ENCODE measurements around the gene C2CD2L.

Gene C2CD2L

DNA sequence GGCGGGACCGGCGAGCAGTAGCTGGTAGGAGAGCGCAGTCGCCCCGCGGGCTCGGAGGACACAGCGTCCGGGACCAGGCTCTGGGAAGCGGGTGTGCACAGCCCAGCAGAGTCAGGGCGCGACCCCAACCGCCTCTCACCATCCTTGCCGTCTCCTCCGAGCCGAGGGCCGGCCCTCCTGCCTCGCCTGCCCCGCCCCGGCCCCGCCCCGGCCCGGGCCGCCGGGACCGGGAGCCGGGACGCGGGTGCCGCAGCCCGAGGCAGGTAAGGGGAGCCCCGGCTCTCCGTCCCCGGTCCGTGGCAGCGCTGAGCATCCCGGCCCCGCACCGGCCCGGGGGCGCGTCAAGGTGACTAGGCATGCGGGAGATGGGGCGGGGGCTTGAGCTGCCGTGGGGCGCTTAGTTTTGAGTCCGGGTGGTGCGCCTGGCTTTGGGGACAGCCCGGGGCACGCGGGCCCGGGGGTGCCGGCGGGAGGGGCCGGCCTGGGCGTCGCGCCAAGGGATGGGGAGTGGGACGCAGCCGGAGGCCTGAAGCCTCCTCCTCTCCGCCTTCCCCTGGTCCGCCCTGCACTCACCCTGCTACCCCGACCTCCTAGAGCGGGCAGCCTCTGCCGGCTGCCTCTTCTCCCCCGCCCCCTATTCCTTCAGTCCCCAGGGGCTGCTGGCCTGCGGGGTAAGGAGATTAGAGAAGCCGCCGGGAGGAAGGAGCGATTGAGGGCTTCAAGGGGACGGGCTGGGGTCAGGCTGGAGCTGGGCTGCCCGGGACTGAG is 42.1 kb downstream of the C2CD2L start, which contains the start of gene ABCG4:
Gene ABCG4 (plus strand): TSS at position 35 of the 768 bp plus-strand sequence. CDS start 914 bp downstream, outside the sequence.
- Mint-ChIP-seq H3K9me3 (no peaks in the 10 kb centered on the region), H3K4me3 (peak within 1 kb of the TSS; percentile 82), H3K27ac (no peak within 1 kb of the TSS), H3K27me3 (ENCODE audit: low read depth, poor library complexity) (peaks cover 84% of the 10 kb centered on the region), H3K4me1 (peaks cover 19% of the 10 kb centered on the region), H3K36me3 (ENCODE audit: low read depth) (no peaks in the 10 kb centered on the region)
- DNase-seq: peak; percentile 59
- TF ChIP-seq, protein P1, sequence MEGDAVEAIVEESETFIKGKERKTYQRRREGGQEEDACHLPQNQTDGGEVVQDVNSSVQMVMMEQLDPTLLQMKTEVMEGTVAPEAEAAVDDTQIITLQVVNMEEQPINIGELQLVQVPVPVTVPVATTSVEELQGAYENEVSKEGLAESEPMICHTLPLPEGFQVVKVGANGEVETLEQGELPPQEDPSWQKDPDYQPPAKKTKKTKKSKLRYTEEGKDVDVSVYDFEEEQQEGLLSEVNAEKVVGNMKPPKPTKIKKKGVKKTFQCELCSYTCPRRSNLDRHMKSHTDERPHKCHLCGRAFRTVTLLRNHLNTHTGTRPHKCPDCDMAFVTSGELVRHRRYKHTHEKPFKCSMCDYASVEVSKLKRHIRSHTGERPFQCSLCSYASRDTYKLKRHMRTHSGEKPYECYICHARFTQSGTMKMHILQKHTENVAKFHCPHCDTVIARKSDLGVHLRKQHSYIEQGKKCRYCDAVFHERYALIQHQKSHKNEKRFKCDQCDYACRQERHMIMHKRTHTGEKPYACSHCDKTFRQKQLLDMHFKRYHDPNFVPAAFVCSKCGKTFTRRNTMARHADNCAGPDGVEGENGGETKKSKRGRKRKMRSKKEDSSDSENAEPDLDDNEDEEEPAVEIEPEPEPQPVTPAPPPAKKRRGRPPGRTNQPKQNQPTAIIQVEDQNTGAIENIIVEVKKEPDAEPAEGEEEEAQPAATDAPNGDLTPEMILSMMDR (IDR thresholded peaks at IDR 0.05): no peak

DNA sequence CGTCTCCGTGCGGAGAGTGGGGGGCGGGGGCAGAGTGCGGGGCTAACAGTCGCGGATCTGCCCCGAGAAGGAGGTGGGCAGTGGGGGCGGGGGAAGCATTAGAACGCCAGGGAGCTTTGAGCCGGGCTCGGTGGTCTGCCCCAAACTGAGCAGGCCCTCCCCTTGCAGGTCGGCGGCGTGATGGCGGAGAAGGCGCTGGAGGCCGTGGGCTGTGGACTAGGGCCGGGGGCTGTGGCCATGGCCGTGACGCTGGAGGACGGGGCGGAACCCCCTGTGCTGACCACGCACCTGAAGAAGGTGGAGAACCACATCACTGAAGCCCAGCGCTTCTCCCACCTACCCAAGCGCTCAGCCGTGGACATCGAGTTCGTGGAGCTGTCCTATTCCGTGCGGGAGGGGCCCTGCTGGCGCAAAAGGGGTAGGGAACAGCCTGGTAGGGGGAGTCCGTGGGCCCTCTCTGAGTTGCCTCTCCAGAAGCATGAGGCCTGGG is 42.7 kb downstream of the C2CD2L start:
- TF ChIP-seq, protein P1 (IDR thresholded peaks at IDR 0.05): no peak
- no peaks in the 10 kb centered on the region for H3K36me3 Mint-ChIP-seq (ENCODE audit: low read depth)
- no peak overlapping the region for H3K27ac Mint-ChIP-seq
- peaks cover 19% of the 10 kb centered on the region for H3K4me1 Mint-ChIP-seq
- peak overlapping the region; percentile 77 for H3K4me3 Mint-ChIP-seq
- H3K9me3 Mint-ChIP-seq: no peaks in the 10 kb centered on the region
- H3K27me3 Mint-ChIP-seq (ENCODE audit: low read depth, poor library complexity): peaks cover 85% of the 10 kb centered on the region
- no peak for DNase-seq

GRCh38 chr11:119152043-119152442 is 44.9 kb downstream of the C2CD2L start:
- TF ChIP-seq, protein P1 (IDR thresholded peaks at IDR 0.05): no peak
- H3K36me3 Mint-ChIP-seq (ENCODE audit: low read depth): no peaks in the 10 kb centered on the region
- peaks cover 14% of the 10 kb centered on the region for H3K4me1 Mint-ChIP-seq
- DNase-seq: no peak
- H3K27ac Mint-ChIP-seq: no peak overlapping the region
- no peaks in the 10 kb centered on the region for H3K9me3 Mint-ChIP-seq
- peaks cover 76% of the 10 kb centered on the region for H3K27me3 Mint-ChIP-seq (ENCODE audit: low read depth, poor library complexity)
- no peak overlapping the region for H3K4me3 Mint-ChIP-seq

GRCh38 chr11:119152604-119153003 is 45.5 kb downstream of the C2CD2L start:
- H3K9me3 Mint-ChIP-seq: no peaks in the 10 kb centered on the region
- H3K36me3 Mint-ChIP-seq (ENCODE audit: low read depth): no peaks in the 10 kb centered on the region
- H3K4me3 Mint-ChIP-seq: no peak overlapping the region
- DNase-seq: no peak
- H3K4me1 Mint-ChIP-seq: peaks cover 11% of the 10 kb centered on the region
- peaks cover 73% of the 10 kb centered on the region for H3K27me3 Mint-ChIP-seq (ENCODE audit: low read depth, poor library complexity)
- TF ChIP-seq, protein P1 (IDR thresholded peaks at IDR 0.05): no peak
- H3K27ac Mint-ChIP-seq: no peak overlapping the region

- H3K27ac Mint-ChIP-seq: no peak overlapping the region
Observed at GRCh38 chr11:119153049-119153818, 46.1 kb downstream of the C2CD2L start.

More at GRCh38 chr11:119153049-119153818, 46.1 kb downstream of the C2CD2L start:
- no peaks in the 10 kb centered on the region for H3K9me3 Mint-ChIP-seq
- no peak overlapping the region for H3K4me3 Mint-ChIP-seq
- peaks cover 67% of the 10 kb centered on the region for H3K27me3 Mint-ChIP-seq (ENCODE audit: low read depth, poor library complexity)
- no peak for DNase-seq
- TF ChIP-seq, protein P1 (IDR thresholded peaks at IDR 0.05): peak; percentile 8
- H3K36me3 Mint-ChIP-seq (ENCODE audit: low read depth): no peaks in the 10 kb centered on the region
- peaks cover 5% of the 10 kb centered on the region for H3K4me1 Mint-ChIP-seq
